HG03378 (cell line): Measurements from ENCODE around the gene RBM4B.
"Not testable (repeated sequence)": the region's sequence is repeated elsewhere in the genome, so short reads cannot be mapped to it uniquely, and the experiment has no call there.

Experiments
- ATAC-seq: cut with Tn5 transposase; IDR thresholded peaks from one replicate; pipeline ENCODE4 v1.9.1; 2021; ENCODE audit warnings: mild to moderate bottlenecking, moderate library complexity; ENCODE audit not compliant: unreplicated experiment

RBM4B gene

GRCh38 chr11:66649903-66650302 lies 27.8 kb downstream of the RBM4B start:
- no peak for ATAC-seq

DNA sequence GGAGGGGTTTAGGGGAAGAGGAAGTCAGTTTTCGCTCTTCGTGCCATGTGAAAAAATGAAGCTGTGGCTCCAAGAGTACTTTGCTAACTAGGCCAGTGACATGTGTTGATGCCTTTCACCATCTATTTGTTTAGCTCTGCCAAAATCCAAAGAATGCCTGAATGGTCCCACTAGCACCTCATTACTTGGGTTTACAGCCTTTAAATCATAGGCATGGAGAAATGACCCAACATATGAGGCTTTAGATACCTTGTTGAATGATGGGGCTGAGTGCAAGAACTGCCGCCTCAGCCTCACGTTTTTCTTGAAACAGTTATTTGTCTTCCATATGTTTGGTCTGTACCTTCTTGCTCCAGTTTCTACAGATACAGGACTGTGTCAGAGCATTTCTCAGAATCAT lies 30.9 kb downstream of the RBM4B start:
- ATAC-seq = no peak

DNA sequence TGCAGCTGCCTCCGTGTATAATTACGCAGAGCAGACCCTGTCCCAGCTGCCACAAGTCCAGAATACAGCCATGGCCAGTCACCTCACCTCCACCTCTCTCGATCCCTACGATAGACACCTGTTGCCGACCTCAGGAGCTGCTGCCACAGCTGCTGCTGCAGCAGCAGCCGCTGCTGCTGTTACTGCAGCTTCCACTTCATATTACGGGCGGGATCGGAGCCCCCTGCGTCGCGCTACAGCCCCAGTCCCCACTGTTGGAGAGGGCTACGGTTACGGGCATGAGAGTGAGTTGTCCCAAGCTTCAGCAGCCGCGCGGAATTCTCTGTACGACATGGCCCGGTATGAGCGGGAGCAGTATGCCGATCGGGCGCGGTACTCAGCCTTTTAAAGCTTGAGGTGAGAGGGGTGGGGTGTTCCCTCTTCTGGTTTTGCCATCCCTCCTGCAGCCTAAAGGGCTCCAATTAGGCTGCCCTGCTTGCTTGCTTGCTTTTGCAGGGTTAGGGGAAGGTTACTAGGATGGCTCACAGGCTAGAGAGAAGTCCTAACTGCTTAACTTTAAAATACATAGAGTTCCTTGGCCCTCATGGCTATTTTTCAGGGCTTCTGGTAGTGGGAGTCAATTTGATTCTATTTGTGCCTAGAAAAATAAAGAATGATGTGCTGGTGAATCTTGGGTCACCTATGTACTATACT lies 33.8 kb downstream of the RBM4B start:
- ATAC-seq = no peak

GRCh38 chr11:66641834-66642233 lies 35.9 kb downstream of the RBM4B start:
- ATAC-seq = no peak

DNA sequence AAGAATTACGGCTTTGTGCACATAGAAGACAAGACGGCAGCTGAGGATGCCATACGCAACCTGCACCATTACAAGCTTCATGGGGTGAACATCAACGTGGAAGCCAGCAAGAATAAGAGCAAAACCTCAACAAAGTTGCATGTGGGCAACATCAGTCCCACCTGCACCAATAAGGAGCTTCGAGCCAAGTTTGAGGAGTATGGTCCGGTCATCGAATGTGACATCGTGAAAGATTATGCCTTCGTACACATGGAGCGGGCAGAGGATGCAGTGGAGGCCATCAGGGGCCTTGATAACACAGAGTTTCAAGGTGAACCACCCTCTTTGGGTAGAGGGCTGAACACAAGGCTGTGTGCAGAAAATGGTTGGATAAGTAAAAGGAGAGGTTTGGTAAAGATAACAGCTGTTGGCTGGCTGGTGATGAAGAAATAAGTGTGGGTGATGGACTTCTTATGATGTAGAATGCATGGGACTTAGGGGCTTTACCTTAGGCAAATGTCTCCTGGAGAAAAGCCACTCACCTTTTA lies 37.8 kb downstream of the RBM4B start:
- not testable (repeated sequence) for ATAC-seq

GRCh38 chr11:66639066-66639813 lies 38.4 kb downstream of the RBM4B start:
- ATAC-seq = no peak

DNA sequence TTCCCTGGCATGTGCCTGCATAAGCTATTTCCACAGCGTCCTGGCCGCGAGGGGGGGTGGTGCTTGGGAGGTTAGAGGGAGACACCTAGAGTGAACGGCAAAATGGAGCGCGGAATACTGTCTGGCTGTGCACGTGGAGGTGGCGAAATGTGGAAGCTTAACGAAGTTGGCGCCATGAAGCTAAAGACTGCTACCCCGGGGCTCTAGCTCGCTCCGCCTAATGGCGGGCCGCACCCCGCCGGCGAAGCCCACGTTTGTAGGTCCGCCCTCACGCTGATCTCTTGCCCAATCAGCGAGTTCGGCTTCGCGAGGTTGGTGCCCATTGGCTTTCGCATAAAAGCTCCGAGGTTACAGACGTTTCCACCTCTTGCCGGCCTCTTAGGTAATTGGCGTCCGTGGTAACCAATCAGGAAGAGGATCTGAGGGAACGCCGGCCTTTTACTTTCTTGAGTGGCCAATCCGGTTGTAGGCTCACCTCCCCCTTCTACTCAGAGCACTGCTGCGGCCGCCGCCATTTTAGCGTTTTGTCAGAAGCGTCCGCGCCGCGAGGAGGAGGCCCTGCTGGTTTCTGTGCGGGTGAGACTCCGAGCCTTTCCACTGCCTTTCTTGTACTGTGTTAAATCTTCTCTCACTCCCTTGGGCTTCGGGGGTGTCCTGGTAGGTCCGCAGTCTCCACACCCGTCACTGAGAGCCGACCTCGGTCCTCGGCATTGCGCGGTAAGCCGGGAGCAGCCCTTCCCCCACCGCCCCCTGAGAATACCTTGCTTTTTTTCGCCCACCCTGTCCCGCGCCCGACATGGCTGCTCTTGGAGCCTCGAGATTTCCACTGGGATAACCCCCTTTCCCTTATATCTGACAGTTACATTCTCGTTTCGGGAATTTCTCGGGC lies 39.3 kb downstream of the RBM4B start, which contains the start of gene RBM4:
TSS of gene RBM4 (plus strand) at position 527 of the 889 bp plus-strand sequence. CDS start 1,009 bp downstream, outside the sequence.
- peak; percentile 92 for ATAC-seq

DNA sequence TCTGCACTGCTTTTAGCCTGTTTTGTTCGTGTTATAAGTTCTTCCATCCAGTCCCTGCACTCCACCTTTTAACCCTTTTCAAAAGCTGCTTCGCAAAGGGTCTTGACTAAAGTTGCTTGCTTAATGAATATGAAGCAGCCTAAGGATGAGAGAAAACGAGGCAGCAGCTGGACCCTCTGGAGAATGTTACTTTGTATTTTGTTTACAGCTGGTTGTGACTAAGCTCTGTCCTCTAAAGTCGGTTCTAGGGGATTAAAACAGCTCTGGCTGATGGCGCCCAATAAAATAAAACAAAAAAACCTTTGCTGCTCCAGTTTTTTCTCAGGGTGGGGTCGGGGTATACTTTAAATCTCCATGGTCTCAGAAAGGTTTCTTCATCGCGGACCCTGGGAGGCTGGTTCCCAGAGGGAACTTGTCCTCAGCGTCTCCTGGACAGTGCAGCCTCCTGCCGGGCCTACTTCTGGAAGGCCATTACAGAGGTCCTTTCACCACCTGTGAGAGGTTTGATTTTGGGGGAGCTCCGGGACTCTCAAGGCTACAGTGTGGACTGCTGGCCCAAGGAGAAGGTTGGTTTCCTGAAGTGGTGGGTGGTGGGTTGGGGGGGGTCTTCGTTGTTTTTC lies 40.0 kb downstream of the RBM4B start:
- no peak for ATAC-seq

DNA sequence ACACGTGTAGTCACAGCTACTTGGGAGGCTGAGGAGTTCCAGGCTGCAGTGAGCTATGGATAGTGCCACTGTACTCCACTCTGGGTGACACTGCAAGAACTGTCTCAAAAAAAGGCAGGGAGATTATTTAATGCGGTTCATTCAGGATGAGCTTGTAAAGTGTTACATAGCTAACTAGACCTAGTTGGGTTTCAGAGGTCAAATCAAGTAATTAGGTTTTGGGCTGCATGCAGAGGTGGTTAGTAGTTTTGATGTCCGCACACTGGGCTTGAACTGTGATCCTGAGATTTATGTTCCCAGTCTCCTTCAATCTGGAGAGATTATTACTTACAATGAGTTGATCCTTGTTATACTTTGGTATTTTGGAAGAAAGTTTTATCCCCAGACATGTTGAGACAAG lies 41.3 kb downstream of the RBM4B start:
- ATAC-seq = no peak

- ATAC-seq = no peak
Observed at GRCh38 chr11:66632952-66633351, 44.7 kb downstream of the RBM4B start.

- ATAC-seq = no peak
Observed at GRCh38 chr11:66631883-66632282, 45.8 kb downstream of the RBM4B start.

- ATAC-seq = no peak
Observed at GRCh38 chr11:66629356-66629755, 48.3 kb downstream of the RBM4B start.

- ATAC-seq = no peak
Observed at GRCh38 chr11:66628061-66628603, 49.6 kb downstream of the RBM4B start.

DNA sequence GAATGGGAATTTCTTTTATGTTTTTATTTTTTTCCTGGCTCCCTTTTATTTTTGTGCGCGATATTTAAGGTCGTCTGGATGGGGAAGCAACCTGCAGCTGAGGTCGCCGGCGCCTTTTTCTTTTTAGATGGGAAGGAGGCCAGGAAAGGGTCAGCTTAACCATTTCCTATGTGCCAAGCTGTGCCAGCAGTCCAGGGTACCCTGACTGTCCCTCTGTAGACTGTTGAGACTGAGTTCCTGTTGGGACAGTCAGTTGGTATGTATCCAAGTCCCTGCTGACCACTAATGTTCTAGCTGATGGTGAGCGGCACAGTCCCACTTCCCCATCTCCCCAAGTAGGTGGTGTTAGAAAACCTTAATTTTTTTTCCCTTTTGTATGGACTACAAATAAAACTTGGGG lies 50.8 kb downstream of the RBM4B start:
- ATAC-seq = no peak

DNA sequence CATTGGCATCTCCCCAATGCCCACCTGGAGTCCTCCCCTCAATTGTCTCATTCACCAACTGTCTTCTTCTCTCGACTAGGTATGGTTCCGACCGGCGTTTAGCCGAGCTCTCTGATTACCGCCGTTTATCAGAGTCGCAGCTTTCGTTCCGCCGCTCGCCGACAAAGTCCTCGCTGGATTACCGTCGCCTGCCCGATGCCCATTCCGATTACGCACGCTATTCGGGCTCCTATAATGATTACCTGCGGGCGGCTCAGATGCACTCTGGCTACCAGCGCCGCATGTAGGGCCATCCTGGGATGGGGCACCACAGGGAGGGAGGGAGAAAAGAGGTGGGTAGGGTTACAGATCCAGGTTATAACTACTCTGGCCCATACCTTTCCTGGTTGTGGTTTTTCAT lies 51.3 kb downstream of the RBM4B start:
- ATAC-seq = no peak

DNA sequence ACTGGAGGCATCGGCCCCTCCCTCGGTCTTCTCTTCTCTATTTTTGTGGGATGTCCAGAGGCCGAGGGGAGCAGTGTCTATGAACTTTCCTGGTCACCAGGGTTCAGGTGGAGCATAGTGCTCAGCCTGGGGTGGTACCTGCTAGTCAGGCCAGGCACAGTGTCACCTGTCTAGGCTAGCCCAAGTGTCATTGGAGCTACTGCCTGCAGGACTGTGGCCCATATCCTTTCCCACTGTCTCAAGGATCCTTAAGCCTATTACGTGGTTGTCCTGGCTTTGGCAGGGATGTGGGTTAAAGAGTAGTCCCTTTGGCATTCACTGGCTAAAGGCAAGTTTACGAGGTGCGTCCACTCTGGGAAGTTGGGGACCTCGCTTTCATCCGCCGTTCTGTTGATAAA lies 51.9 kb downstream of the RBM4B start:
- no peak for ATAC-seq

GRCh38 chr11:66625041-66625751 lies 52.5 kb downstream of the RBM4B start:
- no peak for ATAC-seq

- ATAC-seq = no peak
Observed at GRCh38 chr11:66624450-66624849, 53.2 kb downstream of the RBM4B start.

DNA sequence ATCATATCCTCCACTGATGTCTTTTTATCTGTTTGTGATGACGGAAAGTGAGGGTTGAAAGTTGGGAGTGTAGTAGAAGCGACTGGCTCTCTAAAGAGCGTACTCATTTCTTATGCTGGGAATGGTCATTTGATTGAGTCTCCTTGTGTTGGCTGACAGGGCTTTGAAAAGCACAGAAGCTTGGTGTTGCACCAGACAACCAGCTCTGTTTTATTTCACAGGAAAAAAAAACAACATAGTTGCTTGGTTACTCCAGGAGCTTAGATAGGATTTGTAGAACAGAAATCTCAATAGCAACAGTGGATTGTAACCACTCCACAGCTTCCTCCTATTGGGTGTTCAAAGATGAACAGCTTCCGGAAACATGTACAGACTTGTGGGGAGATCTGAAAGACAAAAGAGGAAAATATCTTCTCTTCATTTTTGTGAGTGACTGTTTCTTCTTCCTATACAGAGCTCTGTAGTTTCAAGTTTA lies 58.6 kb downstream of the RBM4B start:
- no peak for ATAC-seq
